HepG2 (cell line): ENCODE measurements around the gene OR8G1. TPM values are rescaled to one million over a fixed set of nuclear protein-coding genes. Genes with fewer than 3 reads are reported as not detected.

Source experiments
- ATAC-seq: fragments of 200-7000 bp; cut with Tn5 transposase; 3 replicates; pipeline ENCODE4 v1.9.1; 2020; ENCODE audit warnings: mild to moderate bottlenecking, moderate library complexity
- BruUV-seq: library from RNA; stranded (reverse); fragments of 400-500 nt; replicated peaks from 2 replicates; lab custom pipeline; 2021; lab: Mats Ljungman, UMichigan
- CTCF ChIA-PET: fragments of 300-600 bp; formaldehyde crosslinking; extraction: SDS; loops from one replicate; lab custom pipeline; 2021; ENCODE audit warnings: low total read pairs, inconsistent platforms, low intra/inter-chr PET ratio; lab: Yijun Ruan, JAX
- POLR2A ChIA-PET: fragments of 350-600 bp; sonication (Branson Sonifier 250); formaldehyde crosslinking; loops from one replicate; lab custom pipeline; 2020; ENCODE audit warnings: antibody characterized with exemption, inconsistent platforms; lab: Yijun Ruan, JAX
- DNase-seq: peaks from one replicate; pipeline ENCODE4 v3.0.0-alpha.2; 2015; ENCODE audit warnings: low spot score
- FAIRE-seq: peaks from 3 replicates; lab custom pipeline; 2011; peaks lifted over from hg19 to GRCh38; lab: Jason Lieb, UNC
- H2AFZ ChIP-seq: one replicate; pipeline ENCODE4 v1.6.1; 2011; ENCODE audit warnings: low read length, inconsistent platforms
- H3K27ac ChIP-seq: fragments of 300-600 bp; 3 replicates; pipeline ENCODE4 v1.8.0; 2011; ENCODE audit warnings: mixed run types, mild to moderate bottlenecking, mixed read lengths, low read length, inconsistent platforms; ENCODE audit not compliant: insufficient read depth; ENCODE audit errors: extremely low read length
- H3K27me3 ChIP-seq, 2 experiments: fragments of 200-600 bp in 1 of 2; 2 replicates in 1 of 2; 3 replicates in 1 of 2; pipeline versions ENCODE4 v1.6.0 to v1.8.0; 2011; ENCODE audit warnings: low read length in 2 of 2, mild to moderate bottlenecking in 2 of 2, moderate library complexity in 2 of 2, inconsistent platforms in 1 of 2; ENCODE audit not compliant: insufficient read depth in 2 of 2, control insufficient read depth in 1 of 2
- H3K36me3 ChIP-seq, 2 experiments: fragments of 200-600 bp in 1 of 2; replicated peaks in 1 of 2; 2 replicates in 1 of 2; 3 replicates in 1 of 2; pipeline versions ENCODE4 v1.5.1 to v1.8.0; 2011; ENCODE audit warnings: low read length in 2 of 2, inconsistent platforms in 1 of 2; ENCODE audit not compliant: insufficient read depth in 2 of 2, control insufficient read depth in 1 of 2
- H3K4me1 ChIP-seq: 2 replicates; pipeline ENCODE4 v1.5.1; 2012; ENCODE audit warnings: low read length, inconsistent platforms; ENCODE audit not compliant: insufficient read depth
- H3K4me2 ChIP-seq: 2 replicates; pipeline ENCODE4 v1.6.0; 2011; ENCODE audit warnings: low read depth, low read length, inconsistent platforms
- H3K4me3 ChIP-seq, 3 experiments: fragments of 200-600 bp in 1 of 3; sonication (generic), shearing (Covaris generic) in 1 of 3; replicated peaks in 1 of 3; 2 replicates each; pipeline ENCODE4 v1.5.1; 2011 to 2016; ENCODE audit warnings: low read length in 3 of 3, inconsistent platforms in 2 of 3, low read depth in 2 of 3, mild to moderate bottlenecking in 2 of 3, control low read depth in 1 of 3, mixed read lengths in 1 of 3; ENCODE audit not compliant: insufficient read depth in 1 of 3
- H3K79me2 ChIP-seq: one replicate; pipeline ENCODE4 v1.6.1; 2011; ENCODE audit warnings: low read length, inconsistent platforms; ENCODE audit not compliant: insufficient read depth
- H3K9ac ChIP-seq: 2 replicates; pipeline ENCODE4 v1.6.0; 2011; ENCODE audit warnings: mild to moderate bottlenecking, low read depth, low read length, inconsistent platforms; ENCODE audit not compliant: insufficient read depth
- H3K9me3 ChIP-seq: 2 replicates; pipeline ENCODE4 v1.5.1; 2012; ENCODE audit warnings: mild to moderate bottlenecking, low read length
- H4K20me1 ChIP-seq: 2 replicates; pipeline ENCODE4 v1.6.0; 2011; ENCODE audit warnings: inconsistent platforms, mild to moderate bottlenecking, low read length, moderate library complexity; ENCODE audit not compliant: insufficient read depth
- CEBPB ChIP-seq: IDR thresholded peaks from 2 replicates; pipeline ENCODE4 v1.6.1; 2011; ENCODE audit warnings: low read depth, low read length, improper control_type of control experiment, borderline replicate concordance
- E2F2 ChIP-seq: sonication (generic); formaldehyde crosslinking; IDR thresholded peaks from 2 replicates; pipeline ENCODE4 v1.4.0; 2020; ENCODE audit warnings: missing genetic modification reagents, borderline replicate concordance
- ELF3 ChIP-seq: IDR thresholded peaks from 2 replicates; pipeline ENCODE4 v1.6.1; 2016; ENCODE audit warnings: missing genetic modification reagents, missing compliant biosample characterization
- HIVEP1 ChIP-seq: sonication (generic); formaldehyde crosslinking; IDR thresholded peaks from 2 replicates; pipeline ENCODE4 v1.4.0; 2020; ENCODE audit warnings: mild to moderate bottlenecking, missing genetic modification reagents
- HNRNPK ChIP-seq: fragments of 200-400 bp; formaldehyde crosslinking; IDR thresholded peaks from 2 replicates; pipeline ENCODE4 v1.6.1; 2018; ENCODE audit warnings: low read length, low read depth, moderate library complexity, mild to moderate bottlenecking; ENCODE audit not compliant: poor library complexity, severe bottlenecking
- ISX ChIP-seq: sonication (generic); formaldehyde crosslinking; conservative IDR thresholded peaks from 2 replicates; pipeline ENCODE4 v1.5.0; 2020; ENCODE audit warnings: missing genetic modification reagents
- KLF15 ChIP-seq: sonication (generic); formaldehyde crosslinking; IDR thresholded peaks from 2 replicates; pipeline ENCODE4 v1.8.1; 2023; ENCODE audit warnings: borderline replicate concordance, mild to moderate bottlenecking, inconsistent platforms, missing genetic modification reagents, mixed read lengths
- LCORL ChIP-seq, 2 experiments: fragments of 450-650 bp in 1 of 2; sonication (generic) in 1 of 2; formaldehyde crosslinking in 1 of 2; IDR thresholded peaks; 2 replicates each; pipeline versions ENCODE4 v1.5.0 to v1.6.1; 2017 to 2020; ENCODE audit warnings: antibody characterized with exemption in 1 of 2, missing genetic modification reagents in 1 of 2
- NFATC3 ChIP-seq: sonication (generic); formaldehyde crosslinking; IDR thresholded peaks from 2 replicates; pipeline ENCODE4 v1.5.1; 2020; ENCODE audit warnings: mild to moderate bottlenecking, missing genetic modification reagents
- NR2F2 ChIP-seq: IDR thresholded peaks from 2 replicates; pipeline ENCODE4 v1.6.1; 2012; ENCODE audit warnings: low read depth, inconsistent platforms, borderline replicate concordance
- RFXAP ChIP-seq: sonication (generic); formaldehyde crosslinking; IDR thresholded peaks from 2 replicates; pipeline ENCODE4 v1.4.0; 2020; ENCODE audit warnings: missing genetic modification reagents, borderline replicate concordance
- SALL1 ChIP-seq: sonication (generic); formaldehyde crosslinking; IDR thresholded peaks from 2 replicates; pipeline ENCODE4 v1.8.0; 2022; ENCODE audit warnings: mild to moderate bottlenecking, missing genetic modification reagents
- SRSF4 ChIP-seq: fragments of 200-400 bp; formaldehyde crosslinking; IDR thresholded peaks from one replicate; pipeline ENCODE4 v1.6.1; 2018; ENCODE audit warnings: mild to moderate bottlenecking, low read depth, low read length, moderate library complexity; ENCODE audit not compliant: poor library complexity, severe bottlenecking
- ZNF335 ChIP-seq: sonication (generic); formaldehyde crosslinking; IDR thresholded peaks from 2 replicates; pipeline ENCODE4 v1.4.0; 2020; ENCODE audit warnings: missing genetic modification reagents
- ZNF512 ChIP-seq: sonication (generic); formaldehyde crosslinking; IDR thresholded peaks from 2 replicates; pipeline ENCODE4 v1.4.0; 2020; ENCODE audit warnings: mild to moderate bottlenecking, missing genetic modification reagents
- ZNF850 ChIP-seq: sonication (generic); formaldehyde crosslinking; conservative IDR thresholded peaks from 2 replicates; pipeline ENCODE4 v1.9.0; 2021; ENCODE audit warnings: mild to moderate bottlenecking, missing genetic modification reagents
- WGBS: methylation state at CpG from one replicate; pipeline ENCODE4 v1.1.6; 2017; ENCODE audit warnings: low lambda C conversion rate; 5-methylcytosine and 5-hydroxymethylcytosine counted together
- in situ Hi-C: cut with HindIII; loops from 2 replicates; pipeline ENCODE4 v1.10.0; 2017; ENCODE audit warnings: low pct_unique_long_range_greater_than_20kb; ENCODE audit not compliant: extremely low pct_ligation_motif_present
- intact Hi-C: fragments of 100-400 bp; cut with micrococcal nuclease; formaldehyde crosslinking; loops from one replicate; pipeline ENCODE4 v1.10.0; 2022; ENCODE audit not compliant: unreplicated experiment
- polyA plus RNA-seq, 8 experiments: library from polyadenylated mRNA; depleted of rRNA in 3 of 8; stranded (reverse) in 7 of 8; unstranded in 1 of 8; fragments of >200 nt; fragmentation: Illumina TruSeq in 4 of 8; extraction: Trizol in 4 of 8; gene quantifications; 2 replicates each; pipeline versions ENCODE4 v1.2.1 to v1.2.3, GENCODE V29; 2011 to 2016; ENCODE audit warnings: low read depth in 4 of 8, missing spikeins in 1 of 8, mixed read lengths in 1 of 8; ENCODE audit not compliant: insufficient read depth in 1 of 8
- total RNA-seq, 5 experiments: library from RNA; depleted of rRNA; stranded (reverse); fragments of >200 nt; fragmentation: Illumina TruSeq; extraction: Trizol; gene quantifications; 2 replicates each; pipeline ENCODE4 v1.2.3, GENCODE V29; 2016; ENCODE audit warnings: low read depth in 1 of 5
- TF ChIP-seq, protein P1 (sequence below): sonication (generic); formaldehyde crosslinking; IDR thresholded peaks from 2 replicates; pipeline ENCODE4 v1.5.0; 2020; ENCODE audit warnings: mild to moderate bottlenecking, missing genetic modification reagents, borderline replicate concordance
- TF ChIP-seq, protein P2 (sequence below): sonication (generic); formaldehyde crosslinking; IDR thresholded peaks from 2 replicates; pipeline ENCODE4 v1.4.0; 2020; ENCODE audit warnings: missing genetic modification reagents, borderline replicate concordance

The OR8G1 gene
- total and polyA plus RNA-seq, 2 of the 13 experiments (the other 11 are each of a cell fraction or from before 2014, with no cell fraction given), result not detected

DNA sequence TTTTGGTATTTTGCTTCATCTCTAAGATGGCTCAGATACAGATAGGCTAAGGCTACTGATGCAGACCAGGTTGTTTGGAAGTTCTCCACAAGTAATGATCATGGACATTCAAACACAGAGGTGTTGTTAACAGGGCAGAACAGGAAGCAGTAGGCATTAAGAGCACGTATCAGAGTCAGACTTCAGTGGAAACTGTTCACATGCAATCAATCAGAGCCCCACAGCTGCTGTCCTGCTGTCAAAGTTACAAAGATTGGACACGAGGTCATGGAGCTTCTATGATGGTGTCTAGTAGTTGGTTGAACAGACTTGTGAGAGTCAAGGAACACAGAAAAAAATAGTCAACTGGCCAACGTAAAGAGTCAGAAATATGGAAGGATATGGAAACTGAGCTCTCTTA lies 37.9 kb upstream of the OR8G1 start (continued):
- TF ChIP-seq HIVEP1, result no peak
- TF ChIP-seq ISX (CRISPR knock-in tag), result no peak
- TF ChIP-seq KLF15 (CRISPR knock-in tag), result no peak
- TF ChIP-seq E2F2 (CRISPR knock-in tag), result no peak
- TF ChIP-seq, protein P1, sequence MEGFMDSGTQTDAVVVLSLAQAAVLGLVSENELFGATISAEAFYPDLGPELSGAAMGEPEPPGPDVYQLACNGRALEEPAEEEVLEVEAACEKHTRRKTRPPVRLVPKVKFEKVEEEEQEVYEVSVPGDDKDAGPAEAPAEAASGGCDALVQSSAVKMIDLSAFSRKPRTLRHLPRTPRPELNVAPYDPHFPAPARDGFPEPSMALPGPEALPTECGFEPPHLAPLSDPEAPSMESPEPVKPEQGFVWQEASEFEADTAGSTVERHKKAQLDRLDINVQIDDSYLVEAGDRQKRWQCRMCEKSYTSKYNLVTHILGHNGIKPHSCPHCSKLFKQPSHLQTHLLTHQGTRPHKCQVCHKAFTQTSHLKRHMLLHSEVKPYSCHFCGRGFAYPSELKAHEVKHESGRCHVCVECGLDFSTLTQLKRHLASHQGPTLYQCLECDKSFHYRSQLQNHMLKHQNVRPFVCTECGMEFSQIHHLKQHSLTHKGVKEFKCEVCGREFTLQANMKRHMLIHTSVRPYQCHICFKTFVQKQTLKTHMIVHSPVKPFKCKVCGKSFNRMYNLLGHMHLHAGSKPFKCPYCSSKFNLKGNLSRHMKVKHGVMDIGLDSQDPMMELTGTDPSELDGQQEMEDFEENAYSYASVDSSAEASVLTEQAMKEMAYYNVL (CRISPR knock-in tag), result no peak

DNA sequence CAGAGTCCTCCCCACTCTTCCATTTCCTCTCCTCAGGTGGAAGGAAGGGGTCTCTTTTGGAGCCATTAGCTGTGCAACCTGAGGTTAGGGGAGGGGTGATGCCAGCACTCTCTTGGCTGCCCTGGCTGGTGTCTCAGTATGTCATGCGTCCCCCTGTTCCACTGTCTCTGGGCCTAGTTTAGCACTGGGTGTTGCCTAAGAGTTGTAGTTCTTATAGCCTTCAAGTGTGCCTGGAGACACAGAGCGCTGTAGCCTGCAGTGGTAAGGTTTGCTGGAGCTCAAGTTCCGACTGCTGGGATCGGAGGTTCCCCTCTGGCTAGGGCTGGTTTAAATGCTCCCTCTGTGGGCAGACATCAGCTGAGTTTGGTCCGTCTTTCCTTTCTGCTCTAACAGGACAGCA lies 36.9 kb upstream of the OR8G1 start:
- FAIRE-seq, result no peak
- H3K9ac ChIP-seq, result no peak overlapping the region
- no peaks in the 10 kb centered on the region for H3K9me3 ChIP-seq
- no peaks in the 10 kb centered on the region for H3K79me2 ChIP-seq
- H4K20me1 ChIP-seq, result no peaks in the 10 kb centered on the region
- in situ Hi-C loops, result no loop called here
- H3K27ac ChIP-seq, result no peak overlapping the region
- no peak overlapping the region for H2AFZ ChIP-seq
- H3K4me2 ChIP-seq, result no peak overlapping the region
- intact Hi-C loops, result no loop called here
- no peaks in the 10 kb centered on the region for H3K4me1 ChIP-seq
- BruUV-seq, result no TSS peak
- H3K27me3 ChIP-seq, result peaks cover 0 to 4% of the 10 kb centered on the region in 2 experiments; a peak in 1 of 5 replicates
- no peak for DNase-seq
- H3K36me3 ChIP-seq, result no peaks in the 10 kb centered on the region
- H3K4me3 ChIP-seq, result no peak overlapping the region
- CTCF ChIA-PET, result no interaction called here
- 3% methylated on average over 5 of the region's 5 CpGs for WGBS
- POLR2A ChIA-PET, result no interaction called here
- no peak for ATAC-seq
- TF ChIP-seq LCORL (IDR thresholded peaks at IDR 0.05) (no peak), LCORL (CRISPR knock-in tag; IDR thresholded peaks at IDR 0.05) (no peak), ZNF512 (CRISPR knock-in tag) (no peak), RFXAP (CRISPR knock-in tag) (no peak), ELF3 (CRISPR knock-in tag) (no peak), SALL1 (CRISPR knock-in tag) (no peak), ZNF850 (CRISPR knock-in tag) (no peak), HNRNPK (no peak), NR2F2 (no peak), ZNF335 (CRISPR knock-in tag) (no peak), CEBPB (no peak), NFATC3 (no peak), SRSF4 (no peak)
- TF ChIP-seq, protein P2, sequence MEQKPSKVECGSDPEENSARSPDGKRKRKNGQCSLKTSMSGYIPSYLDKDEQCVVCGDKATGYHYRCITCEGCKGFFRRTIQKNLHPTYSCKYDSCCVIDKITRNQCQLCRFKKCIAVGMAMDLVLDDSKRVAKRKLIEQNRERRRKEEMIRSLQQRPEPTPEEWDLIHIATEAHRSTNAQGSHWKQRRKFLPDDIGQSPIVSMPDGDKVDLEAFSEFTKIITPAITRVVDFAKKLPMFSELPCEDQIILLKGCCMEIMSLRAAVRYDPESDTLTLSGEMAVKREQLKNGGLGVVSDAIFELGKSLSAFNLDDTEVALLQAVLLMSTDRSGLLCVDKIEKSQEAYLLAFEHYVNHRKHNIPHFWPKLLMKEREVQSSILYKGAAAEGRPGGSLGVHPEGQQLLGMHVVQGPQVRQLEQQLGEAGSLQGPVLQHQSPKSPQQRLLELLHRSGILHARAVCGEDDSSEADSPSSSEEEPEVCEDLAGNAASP (CRISPR knock-in tag), result no peak
